Bronchus fibroblast of lung (primary cell): ENCODE results near the gene ZBTB11. TPM values are rescaled to one million over a fixed set of nuclear protein-coding genes. Genes with fewer than 3 reads are reported as not detected.

Source experiments
- total RNA-seq: library from RNA; depleted of rRNA; stranded (reverse); fragments of >200 nt; gene quantifications from 2 replicates; pipeline ENCODE4 v1.2.3, GENCODE V29; 2015

Gene ZBTB11, protein sequence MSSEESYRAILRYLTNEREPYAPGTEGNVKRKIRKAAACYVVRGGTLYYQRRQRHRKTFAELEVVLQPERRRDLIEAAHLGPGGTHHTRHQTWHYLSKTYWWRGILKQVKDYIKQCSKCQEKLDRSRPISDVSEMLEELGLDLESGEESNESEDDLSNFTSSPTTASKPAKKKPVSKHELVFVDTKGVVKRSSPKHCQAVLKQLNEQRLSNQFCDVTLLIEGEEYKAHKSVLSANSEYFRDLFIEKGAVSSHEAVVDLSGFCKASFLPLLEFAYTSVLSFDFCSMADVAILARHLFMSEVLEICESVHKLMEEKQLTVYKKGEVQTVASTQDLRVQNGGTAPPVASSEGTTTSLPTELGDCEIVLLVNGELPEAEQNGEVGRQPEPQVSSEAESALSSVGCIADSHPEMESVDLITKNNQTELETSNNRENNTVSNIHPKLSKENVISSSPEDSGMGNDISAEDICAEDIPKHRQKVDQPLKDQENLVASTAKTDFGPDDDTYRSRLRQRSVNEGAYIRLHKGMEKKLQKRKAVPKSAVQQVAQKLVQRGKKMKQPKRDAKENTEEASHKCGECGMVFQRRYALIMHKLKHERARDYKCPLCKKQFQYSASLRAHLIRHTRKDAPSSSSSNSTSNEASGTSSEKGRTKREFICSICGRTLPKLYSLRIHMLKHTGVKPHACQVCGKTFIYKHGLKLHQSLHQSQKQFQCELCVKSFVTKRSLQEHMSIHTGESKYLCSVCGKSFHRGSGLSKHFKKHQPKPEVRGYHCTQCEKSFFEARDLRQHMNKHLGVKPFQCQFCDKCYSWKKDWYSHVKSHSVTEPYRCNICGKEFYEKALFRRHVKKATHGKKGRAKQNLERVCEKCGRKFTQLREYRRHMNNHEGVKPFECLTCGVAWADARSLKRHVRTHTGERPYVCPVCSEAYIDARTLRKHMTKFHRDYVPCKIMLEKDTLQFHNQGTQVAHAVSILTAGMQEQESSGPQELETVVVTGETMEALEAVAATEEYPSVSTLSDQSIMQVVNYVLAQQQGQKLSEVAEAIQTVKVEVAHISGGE
- 8.8 and 10.1 TPM in 2 replicates for total RNA-seq

DNA sequence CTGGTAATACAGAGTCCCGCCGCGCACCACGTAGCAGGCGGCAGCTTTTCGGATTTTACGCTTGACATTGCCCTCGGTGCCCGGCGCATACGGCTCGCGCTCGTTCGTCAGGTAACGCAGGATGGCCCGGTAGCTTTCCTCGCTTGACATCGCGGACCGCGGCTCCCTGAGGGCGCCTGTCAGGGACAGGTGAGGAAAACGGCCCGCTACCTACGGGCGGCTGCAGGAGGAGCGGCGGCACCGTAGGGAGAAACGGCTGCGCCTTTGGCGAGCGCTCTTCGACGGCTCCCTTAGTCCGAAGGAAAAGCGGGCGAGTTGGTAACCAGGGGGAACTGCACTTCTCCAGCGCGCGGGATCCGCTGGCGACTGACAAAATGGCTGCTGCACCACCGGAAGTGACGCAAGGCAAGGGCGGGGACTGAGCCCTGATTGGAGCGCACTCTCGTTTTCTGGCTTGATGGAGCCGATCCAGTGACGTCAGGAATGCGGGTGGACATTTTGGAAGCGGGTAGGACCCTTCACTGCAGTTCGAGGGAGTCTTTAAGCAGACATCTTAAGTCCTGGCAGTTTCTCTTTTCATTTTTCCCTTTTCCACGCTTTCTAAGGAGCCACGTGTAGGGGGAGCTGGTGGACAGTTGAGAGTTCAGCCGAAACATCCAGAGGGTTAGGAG, at the start of gene ZBTB11:
Gene ZBTB11 (minus strand): TSS at position 368 of the 671 bp plus-strand sequence. CDS start 218 bp downstream, at position 150.

DNA sequence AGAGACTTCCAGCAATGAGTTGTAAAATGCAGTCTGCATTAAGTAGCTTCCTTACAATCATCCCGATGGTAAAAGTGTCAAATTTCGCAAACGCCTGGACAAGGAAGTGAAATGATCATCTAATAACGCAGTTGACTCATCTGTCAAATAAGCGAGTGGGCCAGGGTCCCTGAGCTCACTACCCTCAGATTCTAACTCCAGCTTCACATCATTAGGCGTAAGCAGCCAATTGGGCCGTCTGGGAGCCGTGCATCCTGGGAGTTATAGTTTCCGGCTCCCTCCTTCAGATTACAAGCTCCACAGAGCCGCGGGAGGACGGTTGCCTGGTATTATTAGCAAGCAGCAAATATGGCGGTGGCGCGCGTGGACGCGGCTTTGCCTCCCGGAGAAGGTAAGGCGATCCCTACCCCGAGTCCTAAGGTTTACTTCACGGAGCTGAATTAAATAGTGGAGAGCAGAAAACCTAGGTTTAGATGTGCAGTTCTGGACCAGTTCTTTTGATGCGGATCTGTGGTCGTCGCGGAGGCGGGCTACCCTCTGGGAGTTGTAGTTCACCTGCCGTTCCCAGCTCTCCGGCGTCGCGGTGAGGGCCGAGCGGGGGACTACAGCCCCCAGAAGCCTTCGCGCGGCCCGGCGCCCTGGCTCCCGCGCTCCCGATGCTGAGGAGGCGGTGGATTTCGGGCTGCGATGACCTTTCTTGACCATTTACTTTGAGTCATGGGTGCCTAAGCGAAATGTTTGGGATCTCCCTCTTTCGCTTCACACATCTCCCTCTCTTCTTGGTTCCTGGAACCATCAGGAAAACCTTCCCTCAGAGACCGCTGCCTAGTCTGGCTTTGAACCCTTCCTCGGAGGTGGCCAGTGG, 47.6 kb upstream of the ZBTB11 start, which contains the start of gene CEP97:
Gene CEP97 (plus strand): TSS at position 286 of the 865 bp plus-strand sequence. CDS start 63 bp downstream, at position 349.

Other genes with a start within 250 kb of the ZBTB11 start
- 5.5 and 7.1 TPM in 2 replicates for gene SENP7, start 163.9 kb downstream of the ZBTB11 start, total RNA-seq
- gene TRMT10C, start 115.3 kb downstream of the ZBTB11 start, total RNA-seq: 18.3 and 25.2 TPM in 2 replicates
- gene PCNP, start 103.0 kb downstream of the ZBTB11 start, total RNA-seq: 40.7 and 46.7 TPM in 2 replicates
- gene RPL24, start 9.6 kb upstream of the ZBTB11 start, total RNA-seq: 1,487 and 1,545 TPM in 2 replicates
- 7.7 and 10.4 TPM in 2 replicates for gene CEP97, start 47.5 kb upstream of the ZBTB11 start, total RNA-seq
- gene NXPE3, start 102.1 kb upstream of the ZBTB11 start, total RNA-seq: 18.0 and 22.3 TPM in 2 replicates
- gene NFKBIZ, start 172.4 kb upstream of the ZBTB11 start, total RNA-seq: 12.0 and 16.3 TPM in 2 replicates